ENCODE data around the gene LY6G5C. TPM values are rescaled to one million over a fixed set of nuclear protein-coding genes. Genes with fewer than 3 reads are reported as not detected.
A peak's percentile ranks its signal among the peaks of the same experiment; 100 is the strongest.
"Not testable (repeated sequence)": the region's sequence is repeated elsewhere in the genome, so short reads cannot be mapped to it uniquely, and the experiment has no call there.

LY6G5C gene
- total RNA-seq, 3 donors from 2014 or later: 1.7 to 4.2 (median 2.1) TPM

GRCh38 chr6:31712296-31712695 lies 31.4 kb upstream of the LY6G5C start:
- no peak for TF ChIP-seq CTCF (IDR thresholded peaks at IDR 0.05)
- Histone ChIP-seq H3K4me3 (no peak overlapping the region), H3K4me1 (ENCODE audit: low read depth) (peaks cover 17% of the 10 kb centered on the region), H3K9me3 (no peaks in the 10 kb centered on the region), H3K36me3 (ENCODE audit: low read depth) (no peaks in the 10 kb centered on the region)
- ATAC-seq (peak; percentile 63), DNase-seq (peak in 1 of 3 donors; percentile 47)
- intact Hi-C loops (cut with DNase I, micrococcal nuclease): no loop called here

- Histone ChIP-seq H3K4me3 (no peak overlapping the region), H3K36me3 (ENCODE audit: low read depth) (no peaks in the 10 kb centered on the region), H3K9me3 (no peaks in the 10 kb centered on the region), H3K4me1 (ENCODE audit: low read depth) (peaks cover 17% of the 10 kb centered on the region)
- ATAC-seq (peak; percentile 83), DNase-seq (peak in 2 of 3 donors; percentile 65 to 66)
- no peak for TF ChIP-seq CTCF (IDR thresholded peaks at IDR 0.05)
- intact Hi-C loops (cut with DNase I, micrococcal nuclease): no loop called here
Measured at GRCh38 chr6:31711233-31711632, 30.4 kb upstream of the LY6G5C start.

GRCh38 chr6:31710523-31711219 lies 29.8 kb upstream of the LY6G5C start:
- Histone ChIP-seq H3K4me1 (ENCODE audit: low read depth) (peaks cover 17% of the 10 kb centered on the region), H3K9me3 (no peaks in the 10 kb centered on the region), H3K36me3 (ENCODE audit: low read depth) (no peaks in the 10 kb centered on the region), H3K4me3 (no peak overlapping the region)
- intact Hi-C loops (cut with DNase I, micrococcal nuclease): no loop called here
- TF ChIP-seq CTCF (IDR thresholded peaks at IDR 0.05): no peak
- ATAC-seq: peak; percentile 5
- no peak for DNase-seq

GRCh38 chr6:31709157-31709556 lies 28.3 kb upstream of the LY6G5C start:
- H3K36me3 ChIP-seq (ENCODE audit: low read depth); intact Hi-C loops (cut with DNase I, micrococcal nuclease); H3K9me3 ChIP-seq; DNase-seq; ATAC-seq; H3K4me3 ChIP-seq: not testable (repeated sequence)
- H3K4me1 ChIP-seq (ENCODE audit: low read depth): peaks cover 13% of the 10 kb centered on the region

GRCh38 chr6:31708224-31708623 lies 27.4 kb upstream of the LY6G5C start:
- H3K9me3 ChIP-seq: no peaks in the 10 kb centered on the region
- H3K4me1 ChIP-seq (ENCODE audit: low read depth): peaks cover 12% of the 10 kb centered on the region
- DNase-seq (no peak), ATAC-seq (no peak)
- no peak for TF ChIP-seq CTCF (IDR thresholded peaks at IDR 0.05)
- H3K36me3 ChIP-seq (ENCODE audit: low read depth): no peaks in the 10 kb centered on the region
- intact Hi-C loops (cut with DNase I, micrococcal nuclease): no loop called here
- H3K4me3 ChIP-seq: no peak overlapping the region

- peaks cover 12% of the 10 kb centered on the region for H3K4me1 ChIP-seq (ENCODE audit: low read depth)
- H3K9me3 ChIP-seq: no peaks in the 10 kb centered on the region
- DNase-seq (no peak), ATAC-seq (no peak)
- no peak overlapping the region for H3K4me3 ChIP-seq
- no peaks in the 10 kb centered on the region for H3K36me3 ChIP-seq (ENCODE audit: low read depth)
- intact Hi-C loops (cut with DNase I, micrococcal nuclease): no loop called here
- no peak for TF ChIP-seq CTCF (IDR thresholded peaks at IDR 0.05)
Measured at GRCh38 chr6:31707701-31708100, 26.8 kb upstream of the LY6G5C start.
